AG04449 (cell line): Measurements from ENCODE around the gene FAU.

Experiments used
- CTCF ChIA-PET: fragments of 350-600 bp; formaldehyde crosslinking; extraction: SDS; loops from one replicate; lab custom pipeline; 2021; ENCODE audit warnings: antibody characterized with exemption; lab: Yijun Ruan, JAX
- POLR2A ChIA-PET: fragments of 400-600, 350-600 bp; formaldehyde crosslinking; extraction: SDS; loops from one replicate; lab custom pipeline; 2020; ENCODE audit warnings: antibody characterized with exemption, inconsistent platforms; lab: Yijun Ruan, JAX
- DNase-seq: peaks from one replicate; pipeline ENCODE4 v3.0.0-alpha.2; 2010; ENCODE audit warnings: low read depth, low spot score
- H3K4me3 ChIP-seq: 2 replicates; pipeline ENCODE4 v1.5.1; 2011; ENCODE audit warnings: low read depth, mild to moderate bottlenecking, control low read depth, low read length
- CTCF ChIP-seq: IDR thresholded peaks from one replicate; pipeline ENCODE4 v1.5.1; 2011; ENCODE audit warnings: mild to moderate bottlenecking, moderate library complexity, low read length, control low read depth, inconsistent platforms; ENCODE audit not compliant: insufficient read depth; ENCODE audit errors: missing control alignments

The FAU gene

GRCh38 chr11:65121865-65122696 is at the start of gene FAU, which contains the start of gene MRPL49:
Gene FAU, minus strand, starts transcription at chr11:65122134. Its CDS starts 321 bp downstream, at chr11:65121813.
Gene MRPL49, plus strand, starts transcription at chr11:65122321. Its CDS starts 26 bp downstream, at chr11:65122347.
- TF ChIP-seq CTCF, result no peak
- CTCF ChIA-PET, result interaction anchor here (0.7 to 7.1 kb wide), 11 partner anchors 7 to 207 kb away, joined by 3 to 72 read pairs (median 3); partner anchors contain the start of genes ARL2, BATF2, SYVN1 and TM7SF2
- peak; percentile 70 for DNase-seq

GRCh38 chr11:65170058-65170534 is 48.2 kb upstream of the FAU start, which contains the start of gene SPDYC:
Gene SPDYC, plus strand, starts transcription at chr11:65170233. Its CDS starts 1,125 bp downstream, at chr11:65171358.
- CTCF ChIA-PET, result interaction anchor here (0.7 to 1.4 kb wide), 3 partner anchors 9 to 15 kb away, joined by 3 to 4 read pairs (median 3); no protein-coding TSS in a partner anchor
- H3K4me3 ChIP-seq, result no peak within 1 kb of the TSS
- TF ChIP-seq CTCF, result no peak
- DNase-seq, result no peak
- POLR2A ChIA-PET, result interaction anchor here (0.9 to 1.2 kb wide), 3 partner anchors 10 to 48 kb away, joined by 3 to 4 read pairs (median 3); partner anchors contain the start of genes FAU and MRPL49

More at GRCh38 chr11:65121865-65122696, at the start of gene FAU, which contains the start of gene MRPL49:
- peak within 1 kb of the TSS; percentile 92 for H3K4me3 ChIP-seq
- POLR2A ChIA-PET, result interaction anchor here (0.7 to 2.2 kb wide), 9 partner anchors 9 to 274 kb away, joined by 3 to 20 read pairs (median 3); partner anchors contain the start of genes POLA2 and SYVN1

GRCh38 chr11:65169164-65169641 is 47.3 kb upstream of the FAU start:
- DNase-seq, result no peak
- TF ChIP-seq CTCF, result no peak
- CTCF ChIA-PET, result interaction anchor here (0.7 to 1.4 kb wide), 3 partner anchors 10 to 34 kb away, joined by 3 to 4 read pairs (median 3); no protein-coding TSS in a partner anchor
- POLR2A ChIA-PET, result interaction anchor here (0.9 to 1.2 kb wide), 2 partner anchors 34 to 47 kb away, joined by 3 to 4 read pairs; partner anchors contain the start of genes FAU and MRPL49
- no peak overlapping the region for H3K4me3 ChIP-seq

- TF ChIP-seq CTCF, result no peak
- H3K4me3 ChIP-seq, result no peak overlapping the region
- POLR2A ChIA-PET, result no interaction called here
- CTCF ChIA-PET, result no interaction called here
- DNase-seq, result no peak
Measured at GRCh38 chr11:65167656-65168055, 45.7 kb upstream of the FAU start.

GRCh38 chr11:65166893-65167292 is 45.0 kb upstream of the FAU start:
- CTCF ChIA-PET, result no interaction called here
- POLR2A ChIA-PET, result no interaction called here
- no peak for DNase-seq
- TF ChIP-seq CTCF, result no peak
- H3K4me3 ChIP-seq, result no peak overlapping the region
